ENCODE results near the gene TMEM119. TPM values are rescaled to one million over a fixed set of nuclear protein-coding genes. Genes with fewer than 3 reads are reported as not detected.
"Not testable (repeated sequence)": the region's sequence is repeated elsewhere in the genome, so short reads cannot be mapped to it uniquely, and the experiment has no call there.

Gene TMEM119
- total and polyA plus RNA-seq, 8 donors, result 1.0 to 18.8 (median 2.1) TPM

DNA sequence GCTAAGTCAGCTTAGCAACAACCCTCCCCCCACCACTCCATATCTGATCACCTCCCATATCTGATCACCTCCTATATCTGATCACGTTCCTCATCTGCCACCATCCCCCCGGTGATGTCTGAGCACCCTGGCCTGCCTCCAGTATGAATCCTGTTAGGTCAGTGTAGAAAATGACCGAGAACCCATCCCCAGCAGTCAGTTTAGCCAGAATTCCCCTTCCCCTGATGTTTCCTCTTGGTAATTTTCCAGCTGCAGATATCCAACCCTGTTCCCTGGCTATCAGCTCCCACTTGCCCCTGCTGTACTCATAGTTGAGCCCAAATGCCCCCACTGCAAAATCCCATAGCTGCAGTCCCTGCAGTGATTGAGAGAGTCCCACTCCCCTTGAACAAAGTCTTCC lies 23.3 kb upstream of the TMEM119 start:
- FAIRE-seq (no peak), ATAC-seq (no peak), DNase-seq (no peak)
- Histone ChIP-seq H3K4me1 (no peaks in the 10 kb centered on the region), H3K27ac (no peak overlapping the region), H3K4me3 (no peak overlapping the region), H3K36me3 (no peaks in the 10 kb centered on the region), H3K27me3 (no peaks in the 10 kb centered on the region), H3K9me3 (no peaks in the 10 kb centered on the region)
- 39 to 62% methylated on average over 3 of the region's 3 CpGs for WGBS, 2 donors
- TF ChIP-seq, protein P1, sequence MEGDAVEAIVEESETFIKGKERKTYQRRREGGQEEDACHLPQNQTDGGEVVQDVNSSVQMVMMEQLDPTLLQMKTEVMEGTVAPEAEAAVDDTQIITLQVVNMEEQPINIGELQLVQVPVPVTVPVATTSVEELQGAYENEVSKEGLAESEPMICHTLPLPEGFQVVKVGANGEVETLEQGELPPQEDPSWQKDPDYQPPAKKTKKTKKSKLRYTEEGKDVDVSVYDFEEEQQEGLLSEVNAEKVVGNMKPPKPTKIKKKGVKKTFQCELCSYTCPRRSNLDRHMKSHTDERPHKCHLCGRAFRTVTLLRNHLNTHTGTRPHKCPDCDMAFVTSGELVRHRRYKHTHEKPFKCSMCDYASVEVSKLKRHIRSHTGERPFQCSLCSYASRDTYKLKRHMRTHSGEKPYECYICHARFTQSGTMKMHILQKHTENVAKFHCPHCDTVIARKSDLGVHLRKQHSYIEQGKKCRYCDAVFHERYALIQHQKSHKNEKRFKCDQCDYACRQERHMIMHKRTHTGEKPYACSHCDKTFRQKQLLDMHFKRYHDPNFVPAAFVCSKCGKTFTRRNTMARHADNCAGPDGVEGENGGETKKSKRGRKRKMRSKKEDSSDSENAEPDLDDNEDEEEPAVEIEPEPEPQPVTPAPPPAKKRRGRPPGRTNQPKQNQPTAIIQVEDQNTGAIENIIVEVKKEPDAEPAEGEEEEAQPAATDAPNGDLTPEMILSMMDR (IDR thresholded peaks at IDR 0.05), result no peak
- intact Hi-C loops (cut with DNase I), result no loop called here

DNA sequence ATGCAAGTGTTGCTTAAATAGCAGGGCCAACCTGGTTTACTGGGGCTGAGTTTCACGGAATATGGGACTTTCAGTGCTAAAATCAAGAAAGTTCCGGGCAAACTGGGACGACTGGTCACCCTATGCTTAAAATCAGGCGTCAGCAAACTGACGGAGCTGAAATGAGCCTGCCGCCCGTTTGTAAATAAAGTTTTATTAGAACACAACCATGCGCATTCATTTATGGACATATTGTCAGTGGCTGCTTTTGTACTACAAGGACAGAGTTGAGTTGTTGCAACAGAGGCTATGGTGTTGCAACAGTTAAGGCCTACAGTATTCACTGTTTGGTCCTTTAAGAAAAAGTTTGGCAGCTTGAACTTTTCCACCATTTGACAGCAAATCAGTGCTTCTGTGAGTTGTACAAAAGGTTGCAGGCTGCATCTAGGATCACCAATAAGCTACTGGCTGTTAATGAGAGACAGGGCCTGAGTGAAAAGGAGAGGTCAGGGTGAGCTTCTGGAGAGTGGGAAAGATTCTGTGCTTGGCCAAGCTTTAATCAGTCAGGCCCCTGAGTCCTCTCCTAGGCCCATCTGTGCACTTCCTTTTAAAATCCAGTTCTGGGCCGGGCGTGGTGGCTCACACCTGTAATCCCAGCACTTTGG lies 22.5 kb upstream of the TMEM119 start:
- H3K27ac ChIP-seq, result no peak overlapping the region
- H3K4me3 ChIP-seq, result no peak overlapping the region
- FAIRE-seq (no peak), ATAC-seq (no peak), DNase-seq (no peak)
- H3K36me3 ChIP-seq, result no peaks in the 10 kb centered on the region
- no peaks in the 10 kb centered on the region for H3K27me3 ChIP-seq
- H3K9me3 ChIP-seq, result no peaks in the 10 kb centered on the region
- TF ChIP-seq, protein P1 (IDR thresholded peaks at IDR 0.05), result no peak
- intact Hi-C loops (cut with DNase I), result no loop called here
- no peaks in the 10 kb centered on the region for H3K4me1 ChIP-seq
- 74 to 79% methylated on average over 10 of the region's 10 CpGs for whole genome bisulfite sequencing, 2 donors

DNA sequence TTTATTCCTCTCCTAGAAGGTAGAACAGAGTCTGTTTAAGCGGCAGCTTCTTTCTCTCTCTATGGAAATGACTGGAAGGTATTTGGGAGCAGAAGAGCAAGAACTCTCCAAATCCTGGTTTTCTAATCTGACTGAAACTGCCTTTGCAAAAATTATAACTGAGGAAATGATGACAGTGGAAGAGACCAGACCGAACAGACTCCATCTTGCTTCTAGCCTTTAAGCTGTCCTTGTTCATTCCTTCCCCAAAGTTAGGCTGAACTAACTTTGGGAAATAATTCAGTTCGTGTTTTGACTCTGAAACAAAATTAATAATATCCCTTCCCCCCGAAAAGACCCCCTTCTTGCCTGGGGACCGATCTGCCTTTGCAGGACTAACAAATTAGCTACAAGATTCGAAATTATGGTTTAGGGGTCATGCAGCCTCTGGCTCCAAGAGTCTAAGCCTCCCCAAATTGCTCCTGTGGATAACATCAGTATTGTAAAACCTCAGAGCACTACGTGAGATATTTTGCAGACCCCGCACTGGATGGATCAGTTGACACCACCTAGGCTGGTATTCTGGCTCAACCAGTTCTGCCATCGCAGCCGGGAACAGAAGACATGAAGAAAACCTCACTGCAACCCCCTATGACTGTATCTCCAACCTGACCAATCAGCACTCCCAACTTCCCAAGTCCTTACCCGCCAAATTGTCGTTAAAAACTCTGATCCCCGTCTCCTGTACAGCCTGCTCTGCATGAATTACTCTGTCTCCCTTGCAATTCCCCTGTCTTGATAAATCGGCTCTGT lies 21.7 kb upstream of the TMEM119 start:
- H3K27ac ChIP-seq, result no peak overlapping the region
- FAIRE-seq, result no peak
- H3K4me3 ChIP-seq, result no peak overlapping the region
- no peaks in the 10 kb centered on the region for H3K36me3 ChIP-seq
- WGBS, 2 donors, result 33 to 38% methylated on average over 14 of the region's 14 CpGs
- ATAC-seq, result no peak
- DNase-seq, result no peak
- TF ChIP-seq, protein P1 (IDR thresholded peaks at IDR 0.05), result no peak
- H3K9me3 ChIP-seq, result no peaks in the 10 kb centered on the region
- H3K27me3 ChIP-seq, result no peaks in the 10 kb centered on the region
- intact Hi-C loops (cut with DNase I), result loop anchor here in 1 of 3 donors (5.0 kb wide), 1 partner anchor 47 kb away; no protein-coding TSS in a partner anchor
- H3K4me1 ChIP-seq, result no peaks in the 10 kb centered on the region

DNA sequence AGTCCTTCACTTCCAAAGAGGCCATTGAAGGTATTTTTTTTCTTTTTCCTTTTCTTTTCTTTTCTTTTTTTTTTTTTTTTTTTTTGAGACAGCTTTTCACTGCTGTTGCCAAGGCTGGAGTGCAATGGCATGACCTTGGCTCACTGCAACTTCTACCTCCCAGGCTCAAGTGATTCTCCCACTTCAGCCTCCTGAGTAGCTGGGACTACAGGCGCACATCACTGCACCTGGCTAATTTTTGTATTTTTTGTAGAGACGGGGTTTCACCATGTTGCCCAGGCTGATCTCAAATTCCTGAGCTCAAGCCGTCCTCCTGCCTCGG lies 21.0 kb upstream of the TMEM119 start:
- not testable (repeated sequence) for H3K27ac ChIP-seq, H3K27me3 ChIP-seq, H3K9me3 ChIP-seq, DNase-seq, H3K4me3 ChIP-seq, ATAC-seq, H3K4me1 ChIP-seq, H3K36me3 ChIP-seq, FAIRE-seq
- intact Hi-C loops (cut with DNase I), result loop anchor here in 1 of 3 donors (5.0 kb wide), 1 partner anchor 47 kb away; no protein-coding TSS in a partner anchor
- 54 to 67% methylated on average over 4 of the region's 4 CpGs for WGBS, 2 donors

DNA sequence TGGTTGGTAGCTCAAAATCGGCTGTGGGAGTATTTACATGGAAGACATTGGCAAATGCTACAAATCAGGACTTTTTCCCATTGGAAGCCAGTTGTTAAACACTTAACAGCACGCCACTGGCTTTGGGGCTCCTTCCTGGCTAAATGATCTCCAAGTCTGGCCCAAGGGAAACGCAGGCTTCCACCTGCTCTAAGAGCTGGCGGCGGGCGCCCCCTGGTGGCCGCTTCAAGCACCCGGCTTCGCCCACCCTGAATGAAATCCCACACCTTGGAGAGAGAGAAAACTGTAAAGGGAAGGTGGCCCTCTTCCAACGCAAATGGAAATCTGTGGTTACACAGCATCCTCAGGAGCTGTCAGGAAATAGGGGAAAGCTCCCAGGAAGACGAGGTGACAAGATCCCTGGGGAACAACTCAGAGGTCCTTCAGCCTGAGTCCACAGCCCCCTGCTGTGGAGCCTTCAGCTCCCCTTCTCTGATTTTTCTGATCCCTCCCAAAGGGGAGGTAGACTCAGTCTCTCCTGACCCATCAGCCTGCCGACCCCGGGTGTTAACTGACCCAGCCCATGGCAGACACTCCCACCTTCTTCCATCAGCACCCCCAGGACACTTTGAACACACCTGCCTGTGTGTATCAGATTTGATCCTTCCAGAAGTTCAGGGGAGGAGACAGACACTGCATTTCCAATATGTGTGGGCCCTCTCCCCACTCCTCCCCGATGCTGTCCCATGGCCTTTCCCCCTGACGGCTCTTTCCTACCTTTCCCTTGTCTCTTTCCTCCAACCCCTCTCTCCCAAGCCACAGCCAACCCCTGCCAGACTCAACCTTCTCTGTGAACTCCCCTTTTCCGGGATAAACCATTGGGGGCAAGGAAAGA lies 20.4 kb upstream of the TMEM119 start:
- intact Hi-C loops (cut with DNase I), result loop anchor here in 1 of 3 donors (5.0 kb wide), 1 partner anchor 46 kb away; no protein-coding TSS in a partner anchor
- H3K36me3 ChIP-seq, result no peaks in the 10 kb centered on the region
- no peaks in the 10 kb centered on the region for H3K27me3 ChIP-seq
- no peak overlapping the region for H3K27ac ChIP-seq
- H3K9me3 ChIP-seq, result no peaks in the 10 kb centered on the region
- 4 to 6% methylated on average over 16 of the region's 16 CpGs for WGBS, 2 donors
- peak in 5 of 6 donors; percentile 54 to 94 (median 79) for DNase-seq
- H3K4me3 ChIP-seq, result no peak overlapping the region
- peak; percentile 89 to 95 (median 92) for ATAC-seq
- TF ChIP-seq, protein P1 (IDR thresholded peaks at IDR 0.05), result peak; percentile 89 to 96 (median 94)
- no peak for FAIRE-seq
- no peaks in the 10 kb centered on the region for H3K4me1 ChIP-seq

Data from pancreas (tissue), 10 donors.